WI38 (cell line): Measurements from ENCODE around the gene ATP11C.
"Not testable (repeated sequence)": the region's sequence is repeated elsewhere in the genome, so short reads cannot be mapped to it uniquely, and the experiment has no call there.

Experiments
- H3K4me3 ChIP-seq: 2 replicates; pipeline ENCODE4 v1.5.1; 2011; ENCODE audit warnings: low read depth, mild to moderate bottlenecking, control low read depth, low read length
- CTCF ChIP-seq: IDR thresholded peaks from 2 replicates; pipeline ENCODE4 v1.5.1; 2012; ENCODE audit warnings: low read depth, mild to moderate bottlenecking, control low read depth, low read length

The ATP11C gene

DNA sequence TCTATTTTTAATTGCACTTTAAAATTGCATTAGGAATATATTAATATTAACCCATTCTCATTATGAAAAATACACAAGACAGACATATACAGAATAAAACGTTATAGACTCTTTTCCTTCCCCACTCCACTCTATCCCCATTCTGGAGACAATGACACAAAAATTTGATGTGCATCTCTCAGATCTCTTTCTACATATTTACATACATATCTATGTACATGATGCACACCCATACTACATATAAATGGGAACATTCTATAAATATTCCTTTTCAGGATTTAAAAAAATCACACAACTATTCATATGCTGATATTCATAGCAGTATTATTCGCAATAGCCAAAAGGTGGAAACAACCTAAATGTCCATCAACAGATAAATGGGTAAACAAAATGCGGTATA lies 34.9 kb upstream of the ATP11C start:
- H3K4me3 ChIP-seq = no peak overlapping the region
- TF ChIP-seq CTCF = no peak

- peak; percentile 13; the same call in 1 of the 2 replicates for TF ChIP-seq CTCF
- no peak overlapping the region for H3K4me3 ChIP-seq
Observed at GRCh38 chrX:139967300-139967699, 34.4 kb upstream of the ATP11C start.

- H3K4me3 ChIP-seq = not testable (repeated sequence)
Observed at GRCh38 chrX:139966159-139966558, 33.3 kb upstream of the ATP11C start.

- H3K4me3 ChIP-seq = no peak within 1 kb of the TSS
- no peak for TF ChIP-seq CTCF
Observed at GRCh38 chrX:139965421-139965820, 32.6 kb upstream of the ATP11C start, which contains the start of gene CXorf66. TSS of gene CXorf66 (minus strand) at chrX:139965521. CDS start at chrX:139965496, 25 bp downstream.

GRCh38 chrX:139961091-139961490 lies 28.2 kb upstream of the ATP11C start:
- not testable (repeated sequence) for H3K4me3 ChIP-seq

GRCh38 chrX:139949703-139950102 lies 16.9 kb upstream of the ATP11C start:
- TF ChIP-seq CTCF = no peak
- no peak overlapping the region for H3K4me3 ChIP-seq

GRCh38 chrX:139945075-139945474 lies 12.2 kb upstream of the ATP11C start:
- no peak for TF ChIP-seq CTCF
- no peak overlapping the region for H3K4me3 ChIP-seq

DNA sequence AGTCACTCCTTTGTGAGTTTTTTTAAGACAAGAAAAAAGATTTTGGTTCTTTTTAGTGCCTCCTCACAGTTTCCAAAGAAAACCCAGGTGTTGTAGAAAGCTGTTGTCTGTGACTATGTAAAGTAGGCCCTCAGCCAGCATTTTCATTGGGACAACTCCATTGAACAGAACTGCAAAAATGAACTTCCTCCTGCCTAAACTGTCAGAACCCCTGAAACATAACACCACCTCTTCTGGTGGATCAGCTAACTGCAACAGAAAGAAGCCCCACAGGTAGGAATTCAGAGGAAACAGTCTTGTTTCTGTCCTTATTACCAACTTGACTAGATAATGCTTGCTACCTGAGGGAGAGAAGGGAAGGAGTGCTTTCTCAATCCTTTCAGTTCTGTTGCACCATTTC lies 3.4 kb upstream of the ATP11C start:
- no peak for TF ChIP-seq CTCF
- H3K4me3 ChIP-seq = no peak overlapping the region

GRCh38 chrX:139933904-139934303 lies 1.1 kb upstream of the ATP11C start:
- no peak for TF ChIP-seq CTCF
- H3K4me3 ChIP-seq = peak overlapping the region; percentile 69
